H9 (cell line): Measurements from ENCODE around the gene CHAF1A. TPM values are rescaled to one million over a fixed set of nuclear protein-coding genes. Genes with fewer than 3 reads are reported as not detected.

Experiments
- DNase-seq: peaks from one replicate; pipeline ENCODE4 v3.0.0-alpha.2; 2017
- H2AFZ ChIP-seq: one replicate; pipeline ENCODE4 v1.6.1; 2013; ENCODE audit warnings: mild to moderate bottlenecking, low read length, control low read depth, moderate library complexity
- H2AK5ac ChIP-seq: 2 replicates; pipeline ENCODE4 v1.6.1; 2013; ENCODE audit warnings: low read length, control low read depth, mixed read lengths; ENCODE audit not compliant: insufficient read length
- H2BK120ac ChIP-seq: one replicate; pipeline ENCODE4 v1.6.1; 2013; ENCODE audit warnings: low read depth, mild to moderate bottlenecking, low read length, control low read depth, inconsistent platforms; ENCODE audit not compliant: poor library complexity, severe bottlenecking
- H2BK12ac ChIP-seq: 2 replicates; pipeline ENCODE4 v1.6.1; 2013; ENCODE audit warnings: low read length, control low read depth, mixed read lengths, low read depth; ENCODE audit not compliant: insufficient read length
- H2BK15ac ChIP-seq: 2 replicates; pipeline ENCODE4 v1.6.1; 2013; ENCODE audit warnings: low read depth, low read length, control low read depth
- H2BK20ac ChIP-seq: one replicate; pipeline ENCODE4 v1.6.1; 2013; ENCODE audit warnings: low read depth, mild to moderate bottlenecking, low read length, control low read depth, inconsistent platforms; ENCODE audit not compliant: poor library complexity, severe bottlenecking
- H2BK5ac ChIP-seq: 2 replicates; pipeline ENCODE4 v1.6.1; 2013; ENCODE audit warnings: low read length, control low read depth, mixed read lengths; ENCODE audit not compliant: insufficient read length
- H3K14ac ChIP-seq: 2 replicates; pipeline ENCODE4 v1.6.1; 2013; ENCODE audit warnings: low read length, control low read depth; ENCODE audit not compliant: insufficient read depth
- H3K18ac ChIP-seq: 2 replicates; pipeline ENCODE4 v1.6.1; 2013; ENCODE audit warnings: low read depth, mild to moderate bottlenecking, mixed read lengths, low read length, control low read depth; ENCODE audit not compliant: insufficient read length
- H3K23ac ChIP-seq: 2 replicates; pipeline ENCODE4 v1.6.1; 2013; ENCODE audit warnings: low read length, control low read depth, mixed read lengths, low read depth; ENCODE audit not compliant: insufficient read length
- H3K23me2 ChIP-seq: 2 replicates; pipeline ENCODE4 v1.6.1; 2013; ENCODE audit warnings: low read depth, mild to moderate bottlenecking, mixed read lengths, low read length, control low read depth; ENCODE audit not compliant: insufficient read length, poor library complexity, severe bottlenecking
- H3K27ac ChIP-seq: 2 replicates; pipeline ENCODE4 v1.5.1; 2013; ENCODE audit warnings: low read length, control low read depth, mixed read lengths, low read depth; ENCODE audit not compliant: insufficient read length
- H3K27me3 ChIP-seq: 2 replicates; pipeline ENCODE4 v1.6.1; 2013; ENCODE audit warnings: low read length, control low read depth, inconsistent platforms; ENCODE audit not compliant: insufficient read depth
- H3K4ac ChIP-seq: 2 replicates; pipeline ENCODE4 v1.6.1; 2013; ENCODE audit warnings: low read depth, mild to moderate bottlenecking, control low read depth, inconsistent platforms, low read length, moderate library complexity
- H3K4me1 ChIP-seq: 2 replicates; pipeline ENCODE4 v1.6.1; 2013; ENCODE audit warnings: low read length, control low read depth, inconsistent platforms; ENCODE audit not compliant: insufficient read depth
- H3K4me2 ChIP-seq: 2 replicates; pipeline ENCODE4 v1.6.1; 2013; ENCODE audit warnings: low read length, control low read depth, mixed read lengths; ENCODE audit not compliant: insufficient read length, insufficient read depth
- H3K56ac ChIP-seq: 2 replicates; pipeline ENCODE4 v1.6.1; 2013; ENCODE audit warnings: low read depth, mild to moderate bottlenecking, mixed read lengths, low read length, control low read depth; ENCODE audit not compliant: insufficient read length
- H3K79me1 ChIP-seq: 2 replicates; pipeline ENCODE4 v1.6.1; 2013; ENCODE audit warnings: low read depth, mild to moderate bottlenecking, moderate library complexity, low read length, control low read depth, inconsistent platforms; ENCODE audit not compliant: insufficient read depth, poor library complexity, severe bottlenecking
- H3K79me2 ChIP-seq: 2 replicates; pipeline ENCODE4 v1.6.1; 2013; ENCODE audit warnings: low read length, control low read depth, inconsistent platforms; ENCODE audit not compliant: insufficient read depth
- H3K9ac ChIP-seq: 2 replicates; pipeline ENCODE4 v1.6.1; 2013; ENCODE audit warnings: low read length, control low read depth, mixed read lengths; ENCODE audit not compliant: insufficient read length; ENCODE audit errors: extremely low read depth
- H3K9me3 ChIP-seq: one replicate; pipeline ENCODE4 v1.6.1; 2013; ENCODE audit warnings: low read depth, low read length, inconsistent platforms; ENCODE audit not compliant: control insufficient read depth
- H3T11ph ChIP-seq: one replicate; pipeline ENCODE4 v1.6.1; 2013; ENCODE audit warnings: mild to moderate bottlenecking, low read length, control low read depth, inconsistent platforms
- H4K20me1 ChIP-seq: one replicate; pipeline ENCODE4 v1.6.1; 2013; ENCODE audit not compliant: control insufficient read depth, insufficient read length, insufficient read depth
- H4K5ac ChIP-seq: 2 replicates; pipeline ENCODE4 v1.6.1; 2013; ENCODE audit warnings: low read depth, mild to moderate bottlenecking, mixed read lengths, low read length, control low read depth; ENCODE audit not compliant: insufficient read length
- H4K8ac ChIP-seq: replicated peaks from 2 replicates; pipeline ENCODE4 v1.6.1; 2013; ENCODE audit warnings: low read length, control low read depth, mixed read lengths, low read depth; ENCODE audit not compliant: insufficient read length
- H4K91ac ChIP-seq: 2 replicates; pipeline ENCODE4 v1.6.1; 2013; ENCODE audit warnings: low read depth, mild to moderate bottlenecking, moderate library complexity, mixed read lengths, low read length, control low read depth; ENCODE audit not compliant: insufficient read length
- H3K27ac Mint-ChIP-seq, 3 experiments: 2 replicates in 2 of 3; 3 replicates in 1 of 3; pipeline ENCODE4 v1.8.0; 2020 to 2021; ENCODE audit warnings: mixed read lengths in 3 of 3, mild to moderate bottlenecking in 1 of 3, moderate library complexity in 1 of 3
- H3K27me3 Mint-ChIP-seq: 2 replicates; pipeline ENCODE4 v1.8.0; 2021; ENCODE audit warnings: low read depth, mild to moderate bottlenecking, moderate library complexity, mixed read lengths
- H3K36me3 Mint-ChIP-seq, 3 experiments: 2 replicates in 2 of 3; 3 replicates in 1 of 3; pipeline ENCODE4 v1.8.0; 2020 to 2021; ENCODE audit warnings: low read depth in 3 of 3, mixed read lengths in 3 of 3; ENCODE audit not compliant: insufficient read depth in 1 of 3
- H3K4me1 Mint-ChIP-seq, 2 experiments: 2 replicates each; pipeline ENCODE4 v1.8.0; 2020; ENCODE audit warnings: mixed read lengths in 2 of 2
- H3K4me3 Mint-ChIP-seq, 2 experiments: 2 replicates in 1 of 2; 3 replicates in 1 of 2; pipeline ENCODE4 v1.8.0; 2020 to 2021; ENCODE audit warnings: mild to moderate bottlenecking in 2 of 2, mixed read lengths in 2 of 2, moderate library complexity in 1 of 2
- H3K9me3 Mint-ChIP-seq, 2 experiments: 2 replicates in 1 of 2; 3 replicates in 1 of 2; pipeline ENCODE4 v1.8.0; 2020; ENCODE audit warnings: mild to moderate bottlenecking in 2 of 2, mixed read lengths in 2 of 2, moderate library complexity in 1 of 2
- CTCF ChIP-seq: fragments of 200-600 bp; sonication (generic); conservative IDR thresholded peaks from 3 replicates; pipeline ENCODE4 v1.8.0; 2021; ENCODE audit warnings: antibody characterized with exemption, mild to moderate bottlenecking
- WGBS: extraction: QIAGEN DNeasy Blood & Tissue Kit; methylation state at CpG from one replicate; pipeline ENCODE4 v1.1.7; 2013; ENCODE audit warnings: missing lambda C conversion rate, low lambda C conversion rate, mixed read lengths; ENCODE audit not compliant: insufficient read length; ENCODE audit errors: extremely low coverage; 5-methylcytosine and 5-hydroxymethylcytosine counted together
- total RNA-seq: library from RNA; stranded (reverse); gene quantifications from 2 replicates; pipeline ENCODE4 v1.2.1, GENCODE V29; 2021

CHAF1A gene
- total RNA-seq, 1 experiment from 2014 or later = 143 TPM

- Histone ChIP-seq H3K27me3 (no peaks in the 10 kb centered on the region), H2AK5ac (no peak overlapping the region), H3K27ac (no peak overlapping the region)
Measured at GRCh38 chr19:4368128-4368820, 34.2 kb upstream of the CHAF1A start.

More at GRCh38 chr19:4368128-4368820, 34.2 kb upstream of the CHAF1A start:
- Histone ChIP-seq H3K79me2 (no peaks in the 10 kb centered on the region), H2BK5ac (no peak overlapping the region), H4K5ac (no peak overlapping the region), H3K14ac (no peak overlapping the region), H3K18ac (peak overlapping the region; percentile 12), H3K9ac (no peak overlapping the region), H2BK15ac (no peak overlapping the region), H3K4me1 (no peaks in the 10 kb centered on the region; the same call in 1 of the 2 replicates), H3K4ac (no peak overlapping the region), H3K23ac (no peak overlapping the region), H2BK120ac (no peak overlapping the region), H3K23me2 (no peaks in the 10 kb centered on the region), H4K91ac (no peak overlapping the region), H3K4me2 (no peak overlapping the region), H3T11ph (no peak overlapping the region), H2BK12ac (no peak overlapping the region), H4K8ac (no peak overlapping the region), H2BK20ac (no peak overlapping the region), H3K56ac (no peak overlapping the region), H3K79me1 (no peaks in the 10 kb centered on the region), H2AFZ (no peak overlapping the region), H3K9me3 (no peaks in the 10 kb centered on the region), H4K20me1 (no peaks in the 10 kb centered on the region)
- no peak for DNase-seq
- Mint-ChIP-seq H3K27ac (peak overlapping the region in 2 of 3 experiments; percentile 75 to 77; a peak in 3 of 7 replicates), H3K4me1 (peaks cover 10 to 20% of the 10 kb centered on the region in 2 experiments), H3K4me3 (no peak overlapping the region), H3K36me3 (peaks cover 3 to 23% (median 11%) of the 10 kb centered on the region in 3 experiments; a peak in 4 of 7 replicates), H3K27me3 (peaks cover 4% of the 10 kb centered on the region; the same call in 1 of the 2 replicates), H3K9me3 (no peaks in the 10 kb centered on the region)
- no CpG with 5 or more reads among the region's 19 CpGs for WGBS
- TF ChIP-seq CTCF = no peak
